Peyer's patch (tissue), 4 donors: Measurements from ENCODE around the gene MAST1.

Experiments
- CTCF ChIP-seq, 6 experiments: fragments of 450-650 bp in 4 of 6; fragments of 200-600 bp in 2 of 6; sonication (generic) in 1 of 6; IDR thresholded peaks; one replicate each; pipeline ENCODE4 v1.5.1; 2017 to 2019; ENCODE audit warnings: antibody characterized with exemption in 6 of 6, mild to moderate bottlenecking in 3 of 6, moderate library complexity in 1 of 6
- POLR2A ChIP-seq, 2 donors: fragments of 450-650 bp; IDR thresholded peaks; one replicate each; pipeline ENCODE4 v1.5.1; 2017; ENCODE audit warnings: antibody characterized with exemption in 2 of 2, mild to moderate bottlenecking in 2 of 2, moderate library complexity in 2 of 2

- TF ChIP-seq CTCF (IDR thresholded peaks at IDR 0.05) (no peak), POLR2A (IDR thresholded peaks at IDR 0.05) (no peak)
Measured at GRCh38 chr19:12799742-12800465, 38.4 kb upstream of the MAST1 start.
